Activated naive CD4-positive, alpha-beta T cell treated with Interleukin-2 at 50 U/mL for 16 hours (primary cell): Measurements from ENCODE around the gene PDGFRA.
"Not testable (repeated sequence)": the region's sequence is repeated elsewhere in the genome, so short reads cannot be mapped to it uniquely, and the experiment has no call there.

ENCODE experiments used
- DNase-seq: peaks from one replicate; pipeline ENCODE4 v3.0.0-alpha.2; 2020

Gene PDGFRA

GRCh38 chr4:54228056-54228527 lies 1.0 kb upstream of the PDGFRA start:
- DNase-seq = peak; percentile 18

- DNase-seq = no peak
Measured at GRCh38 chr4:54228546-54228945, 547 bp upstream of the PDGFRA start.

GRCh38 chr4:54229631-54230483 lies 764 bp downstream of the PDGFRA start:
- DNase-seq = no peak

GRCh38 chr4:54230484-54231418 lies 1.7 kb downstream of the PDGFRA start:
- DNase-seq = no peak

GRCh38 chr4:54231419-54231767 lies 2.3 kb downstream of the PDGFRA start:
- no peak for DNase-seq

GRCh38 chr4:54231768-54232688 lies 2.9 kb downstream of the PDGFRA start:
- DNase-seq = no peak

GRCh38 chr4:54233277-54233696 lies 4.2 kb downstream of the PDGFRA start:
- DNase-seq = peak; percentile 78

GRCh38 chr4:54233697-54234496 lies 4.8 kb downstream of the PDGFRA start:
- DNase-seq = peak; percentile 69

- no peak for DNase-seq
Measured at GRCh38 chr4:54234497-54235205, 5.6 kb downstream of the PDGFRA start.

GRCh38 chr4:54236316-54236715 lies 7.2 kb downstream of the PDGFRA start:
- DNase-seq = not testable (repeated sequence)

- DNase-seq = no peak
Measured at GRCh38 chr4:54237770-54238169, 8.7 kb downstream of the PDGFRA start.

GRCh38 chr4:54238389-54238788 lies 9.3 kb downstream of the PDGFRA start:
- no peak for DNase-seq

GRCh38 chr4:54241268-54241823 lies 12.3 kb downstream of the PDGFRA start:
- DNase-seq = not testable (repeated sequence)

GRCh38 chr4:54243541-54243940 lies 14.4 kb downstream of the PDGFRA start:
- not testable (repeated sequence) for DNase-seq

- not testable (repeated sequence) for DNase-seq
Measured at GRCh38 chr4:54252312-54252711, 23.2 kb downstream of the PDGFRA start.

- no peak for DNase-seq
Measured at GRCh38 chr4:54254116-54254914, 25.2 kb downstream of the PDGFRA start.

- no peak for DNase-seq
Measured at GRCh38 chr4:54254915-54255246, 25.8 kb downstream of the PDGFRA start.

- no peak for DNase-seq
Measured at GRCh38 chr4:54255881-54256280, 26.8 kb downstream of the PDGFRA start.
